B cell (primary cell): ENCODE measurements around the gene CLN3. TPM values are rescaled to one million over a fixed set of nuclear protein-coding genes. Genes with fewer than 3 reads are reported as not detected.

Experiments
- ATAC-seq: fragments of 200-7000 bp; cut with Tn5 transposase; one replicate; pipeline ENCODE4 v1.10.0; 2021; ENCODE audit warnings: low read depth, mild to moderate bottlenecking, moderate number of reproducible peaks, moderate library complexity
- CTCF ChIA-PET: fragments of 350-600 bp; sonication (Branson Sonifier 250); formaldehyde crosslinking; loops from one replicate; lab custom pipeline; 2021; ENCODE audit warnings: antibody characterized with exemption, inconsistent platforms; lab: Charles Lee
- POLR2A ChIA-PET: fragments of 350-600 bp; sonication (Branson Sonifier 250); formaldehyde crosslinking; loops from one replicate; lab custom pipeline; 2021; ENCODE audit warnings: antibody characterized with exemption; lab: Charles Lee
- DNase-seq: peaks from one replicate; pipeline ENCODE4 v3.0.0; 2013
- H2AFZ ChIP-seq: 2 replicates; pipeline ENCODE4 v1.6.1; 2012; ENCODE audit warnings: mild to moderate bottlenecking, low read depth, low read length; ENCODE audit not compliant: insufficient read depth, poor library complexity, severe bottlenecking
- H3K27ac ChIP-seq, 2 donors: 1 replicate in 1 of 2; 2 replicates in 1 of 2; pipeline ENCODE4 v1.5.1; 2012 to 2013; ENCODE audit warnings: low read length in 2 of 2, mild to moderate bottlenecking in 2 of 2, moderate library complexity in 1 of 2
- H3K27me3 ChIP-seq, 4 experiments: fragments of 200-600 bp in 1 of 4; sonication (generic) in 1 of 4; replicated peaks in 1 of 4; 1 replicate in 2 of 4; 2 replicates in 2 of 4; pipeline versions ENCODE4 v1.6.1 to v1.7.0; 2013 to 2016; ENCODE audit warnings: low read length in 3 of 4, mild to moderate bottlenecking in 2 of 4, mixed read lengths in 1 of 4, moderate library complexity in 1 of 4; ENCODE audit not compliant: insufficient read depth in 4 of 4, control insufficient read depth in 3 of 4; ENCODE audit errors: control extremely low read depth in 1 of 4
- H3K36me3 ChIP-seq, 2 experiments: replicated peaks in 1 of 2; 1 replicate in 1 of 2; 2 replicates in 1 of 2; pipeline versions ENCODE4 v1.6.1 to v1.7.1; 2013; ENCODE audit warnings: low read length in 1 of 2; ENCODE audit not compliant: insufficient read depth in 2 of 2, control insufficient read depth in 1 of 2; ENCODE audit errors: control extremely low read depth in 1 of 2, extremely low read depth in 1 of 2
- H3K4me1 ChIP-seq, 2 donors: fragments of 200-600 bp in 1 of 2; sonication (generic) in 1 of 2; 1 replicate in 1 of 2; 2 replicates in 1 of 2; pipeline versions ENCODE4 v1.5.1 to v1.6.1; 2013 to 2017; ENCODE audit warnings: low read length in 2 of 2; ENCODE audit not compliant: control insufficient read depth in 2 of 2, insufficient read depth in 2 of 2
- H3K4me2 ChIP-seq: replicated peaks from 2 replicates; pipeline ENCODE3; 2012; ENCODE audit warnings: mild to moderate bottlenecking, low read depth, low read length; ENCODE audit not compliant: poor library complexity, severe bottlenecking
- H3K4me3 ChIP-seq, 5 experiments: fragments of 200-600 bp in 1 of 5; sonication (generic) in 1 of 5; 1 replicate in 3 of 5; 2 replicates in 2 of 5; pipeline versions ENCODE4 v1.5.1 to v1.7.0; 2011 to 2016; ENCODE audit warnings: low read length in 4 of 5, mild to moderate bottlenecking in 4 of 5, low read depth in 2 of 5, control low read depth in 1 of 5, moderate library complexity in 1 of 5; ENCODE audit not compliant: insufficient read depth in 1 of 5; ENCODE audit errors: control extremely low read depth in 1 of 5, extremely low read depth in 1 of 5
- H3K79me2 ChIP-seq: fragments of 200-600 bp; sonication (generic); one replicate; pipeline ENCODE4 v1.6.0; 2016; ENCODE audit warnings: low read length; ENCODE audit not compliant: control insufficient read depth, insufficient read depth
- H3K9ac ChIP-seq: fragments of 200-600 bp; sonication (generic); 2 replicates; pipeline ENCODE4 v1.6.1; 2017; ENCODE audit warnings: mild to moderate bottlenecking, low read length, moderate library complexity
- H3K9me3 ChIP-seq, 3 donors: one replicate each; pipeline versions ENCODE4 v1.6.1 to v1.7.1; 2013; ENCODE audit warnings: low read length in 2 of 3; ENCODE audit not compliant: control insufficient read depth in 2 of 3, insufficient read depth in 1 of 3; ENCODE audit errors: control extremely low read depth in 1 of 3
- H4K20me1 ChIP-seq: 2 replicates; pipeline ENCODE4 v1.6.0; 2012; ENCODE audit warnings: mild to moderate bottlenecking, low read length; ENCODE audit not compliant: insufficient read depth, control insufficient read depth, poor library complexity, severe bottlenecking
- H3K27ac Mint-ChIP-seq: one replicate; pipeline ENCODE4 v1.8.0; 2021; ENCODE audit warnings: mixed read lengths
- H3K27me3 Mint-ChIP-seq: one replicate; pipeline ENCODE4 v1.8.0; 2021; ENCODE audit warnings: mixed read lengths
- H3K4me1 Mint-ChIP-seq: one replicate; pipeline ENCODE4 v1.8.0; 2021; ENCODE audit warnings: mixed read lengths
- H3K4me3 Mint-ChIP-seq: one replicate; pipeline ENCODE4 v1.8.0; 2021; ENCODE audit warnings: mixed read lengths
- H3K9me3 Mint-ChIP-seq: one replicate; pipeline ENCODE4 v1.8.0; 2022; ENCODE audit warnings: mixed read lengths; ENCODE audit not compliant: insufficient read depth
- CTCF ChIP-seq: fragments of 200-600 bp; IDR thresholded peaks from one replicate; pipeline ENCODE4 v1.8.0; 2022; ENCODE audit warnings: antibody characterized with exemption, mild to moderate bottlenecking
- EZH2 ChIP-seq: IDR thresholded peaks from 2 replicates; pipeline ENCODE4 v1.6.1; 2012; ENCODE audit warnings: borderline replicate concordance, low read depth, mild to moderate bottlenecking, moderate library complexity, low read length; ENCODE audit not compliant: insufficient read depth, poor library complexity, severe bottlenecking
- WGBS: methylation state at CpG from one replicate; pipeline ENCODE4 v1.1.5; 2013; ENCODE audit warnings: missing lambda C conversion rate; ENCODE audit not compliant: insufficient coverage; 5-methylcytosine and 5-hydroxymethylcytosine counted together
- intact Hi-C: fragments of 100-400 bp; cut with micrococcal nuclease; formaldehyde crosslinking; loops from one replicate; pipeline ENCODE4 v1.10.0; 2022
- polyA plus RNA-seq: library from polyadenylated mRNA; depleted of rRNA; stranded (reverse); fragments of >200 nt; gene quantifications from 2 replicates; pipeline ENCODE4 v1.2.3, GENCODE V29; 2012
- total RNA-seq, 2 donors: library from RNA; stranded (reverse); fragments of 120-200 nt in 1 of 2; gene quantifications; 1 replicate in 1 of 2; 2 replicates in 1 of 2; pipeline versions ENCODE4 v1.2.3 to v1.2.4, GENCODE V29; 2013 to 2022

CLN3 gene
- total and polyA plus RNA-seq, 2 donors (not counting 1 experiment from before 2014, with no cell fraction given): 34.3 to 37.7 TPM

- no peak overlapping the region for H3K4me3 Mint-ChIP-seq
- H2AFZ ChIP-seq: no peak overlapping the region
- no peaks in the 10 kb centered on the region for H3K27me3 Mint-ChIP-seq
- ChIA-PET POLR2A (no interaction called here), CTCF (no interaction called here)
- TF ChIP-seq EZH2: no peak
- no peak for TF ChIP-seq CTCF
- H3K9me3 ChIP-seq: no peaks in the 10 kb centered on the region
- 96% methylated on average over 10 of the region's 14 CpGs for WGBS
- intact Hi-C loops: no loop called here
- ATAC-seq: no peak
- H3K79me2 ChIP-seq: no peaks in the 10 kb centered on the region
- no peak overlapping the region for H3K4me3 ChIP-seq
- H3K36me3 ChIP-seq: peaks cover 15 to 38% of the 10 kb centered on the region in 2 experiments
- no peak overlapping the region for H3K9ac ChIP-seq
- H4K20me1 ChIP-seq: no peaks in the 10 kb centered on the region
- H3K27ac ChIP-seq: no peak overlapping the region
- no peak overlapping the region for H3K27ac Mint-ChIP-seq
- H3K4me1 Mint-ChIP-seq: peaks cover 6% of the 10 kb centered on the region
- H3K9me3 Mint-ChIP-seq: no peaks in the 10 kb centered on the region
- H3K27me3 ChIP-seq: no peaks in the 10 kb centered on the region
- H3K4me1 ChIP-seq: peaks cover 0 to 5% of the 10 kb centered on the region in 2 donors
- no peak for DNase-seq
- H3K4me2 ChIP-seq: no peak overlapping the region
Measured at GRCh38 chr16:28477311-28477920, 14.5 kb downstream of the CLN3 start.

GRCh38 chr16:28475221-28475620 is 16.7 kb downstream of the CLN3 start:
- H3K4me3 ChIP-seq: no peak overlapping the region
- H2AFZ ChIP-seq: no peak overlapping the region
- no peak overlapping the region for H3K9ac ChIP-seq
- Mint-ChIP-seq H3K27me3 (no peaks in the 10 kb centered on the region), H3K4me3 (no peak overlapping the region), H3K4me1 (peaks cover 6% of the 10 kb centered on the region), H3K9me3 (no peaks in the 10 kb centered on the region), H3K27ac (no peak overlapping the region)
- no peaks in the 10 kb centered on the region for H4K20me1 ChIP-seq
- intact Hi-C loops: no loop called here
- H3K27me3 ChIP-seq: no peaks in the 10 kb centered on the region
- no peak overlapping the region for H3K4me2 ChIP-seq
- ChIA-PET POLR2A (interaction anchor here (1.0 kb wide), 1 partner anchor 15 kb away, joined by 5 read pairs; no protein-coding TSS in a partner anchor), CTCF (no interaction called here)
- no CpG with 5 or more reads among the region's 2 CpGs for WGBS
- peaks cover 13 to 22% of the 10 kb centered on the region in 2 experiments for H3K36me3 ChIP-seq
- no peak overlapping the region for H3K27ac ChIP-seq
- no peaks in the 10 kb centered on the region for H3K9me3 ChIP-seq
- no peaks in the 10 kb centered on the region for H3K79me2 ChIP-seq
- TF ChIP-seq EZH2: no peak
- TF ChIP-seq CTCF: no peak
- peaks cover 0 to 5% of the 10 kb centered on the region in 2 donors for H3K4me1 ChIP-seq
- DNase-seq: peak; percentile 2
- no peak for ATAC-seq
